Measurements from ENCODE around the gene PDE7B. TPM values are rescaled to one million over a fixed set of nuclear protein-coding genes. Genes with fewer than 3 reads are reported as not detected.
A peak's percentile ranks its signal among the peaks of the same experiment; 100 is the strongest.
"Not testable (repeated sequence)": the region's sequence is repeated elsewhere in the genome, so short reads cannot be mapped to it uniquely, and the experiment has no call there.

PDE7B gene
- polyA plus RNA-seq, 1 donor = 1.3 TPM

DNA sequence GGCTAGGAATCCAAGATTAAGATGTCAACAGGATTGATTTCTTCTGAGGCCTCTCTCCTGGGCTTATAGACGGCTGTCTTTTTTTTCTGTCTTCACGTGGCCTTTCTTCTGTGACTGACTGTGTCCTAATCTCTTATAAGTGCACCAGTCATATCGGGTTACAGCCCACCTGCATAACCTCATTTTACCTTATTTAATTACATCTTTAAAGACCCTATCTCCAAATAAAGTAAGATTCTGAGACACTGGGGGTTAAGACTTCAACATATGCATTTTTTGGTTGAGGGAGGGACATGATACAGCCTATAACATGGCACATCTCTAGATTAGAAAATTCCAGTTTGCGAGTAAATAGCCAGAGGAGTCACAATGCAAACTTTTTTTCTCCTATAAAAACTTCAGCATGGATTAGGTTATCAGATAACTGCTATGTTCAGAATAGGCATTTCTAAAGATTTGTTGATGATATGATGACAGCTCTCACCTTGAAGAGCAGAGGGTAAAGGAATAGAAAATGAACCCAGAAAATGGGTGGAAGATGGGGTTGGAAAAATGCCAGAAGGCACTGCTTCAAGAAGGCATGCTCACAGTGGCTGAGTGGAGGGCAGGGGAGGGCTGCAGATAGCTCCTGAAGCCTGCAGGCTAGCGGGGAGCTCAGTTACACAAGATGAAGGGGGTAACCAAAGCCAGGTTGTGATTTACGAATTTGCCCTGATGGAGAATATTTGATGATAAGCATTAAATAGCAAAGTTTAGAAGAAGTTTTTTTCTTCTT, 8.7 kb upstream of the PDE7B start:
- 100% methylated on average over 2 of the region's 6 CpGs for WGBS (ENCODE audit: insufficient coverage, low lambda C conversion rate)
- peaks cover 5% of the 10 kb centered on the region for H3K27me3 ChIP-seq (ENCODE audit: control insufficient read depth, insufficient read depth, low read length)
- H3K4me1 ChIP-seq (ENCODE audit: control insufficient read depth, insufficient read depth, low read length) = no peaks in the 10 kb centered on the region
- H3K4me3 ChIP-seq (ENCODE audit: low read length) = no peak overlapping the region
- no peak for DNase-seq
- no peaks in the 10 kb centered on the region for H3K9me3 ChIP-seq (ENCODE audit: control insufficient read depth, low read depth, low read length)
- H3K36me3 ChIP-seq (ENCODE audit: control insufficient read depth, insufficient read depth, low read length) = no peaks in the 10 kb centered on the region
- no peak overlapping the region for H3K27ac ChIP-seq (ENCODE audit: low read length)

DNA sequence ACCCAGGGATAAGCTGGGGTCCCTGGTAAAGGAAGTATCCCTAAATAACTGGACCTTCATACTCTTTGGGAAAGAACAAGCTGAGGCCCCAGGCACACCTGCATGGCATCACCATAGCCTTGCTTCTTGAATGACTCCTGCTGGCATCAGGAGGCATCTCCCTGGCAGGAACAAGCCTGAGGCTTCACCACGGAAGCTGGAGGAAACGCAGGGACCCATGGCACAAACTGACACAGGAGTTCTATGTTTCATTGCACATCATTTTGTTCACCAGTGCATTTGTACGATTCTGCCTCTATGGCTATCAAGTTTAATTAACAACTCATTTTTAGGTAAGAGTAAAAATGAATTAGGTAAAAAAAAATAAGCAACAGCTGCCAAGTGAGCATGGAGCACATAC, 619 bp upstream of the PDE7B start:
- no peaks in the 10 kb centered on the region for H3K27me3 ChIP-seq (ENCODE audit: control insufficient read depth, insufficient read depth, low read length)
- WGBS (ENCODE audit: insufficient coverage, low lambda C conversion rate) = 94% methylated on average over 2 of the region's 3 CpGs
- H3K4me1 ChIP-seq (ENCODE audit: control insufficient read depth, insufficient read depth, low read length) = peaks cover 4% of the 10 kb centered on the region
- no peak overlapping the region for H3K4me3 ChIP-seq (ENCODE audit: low read length)
- no peaks in the 10 kb centered on the region for H3K9me3 ChIP-seq (ENCODE audit: control insufficient read depth, low read depth, low read length)
- DNase-seq = no peak
- H3K36me3 ChIP-seq (ENCODE audit: control insufficient read depth, insufficient read depth, low read length) = no peaks in the 10 kb centered on the region
- H3K27ac ChIP-seq (ENCODE audit: low read length) = no peak overlapping the region

DNA sequence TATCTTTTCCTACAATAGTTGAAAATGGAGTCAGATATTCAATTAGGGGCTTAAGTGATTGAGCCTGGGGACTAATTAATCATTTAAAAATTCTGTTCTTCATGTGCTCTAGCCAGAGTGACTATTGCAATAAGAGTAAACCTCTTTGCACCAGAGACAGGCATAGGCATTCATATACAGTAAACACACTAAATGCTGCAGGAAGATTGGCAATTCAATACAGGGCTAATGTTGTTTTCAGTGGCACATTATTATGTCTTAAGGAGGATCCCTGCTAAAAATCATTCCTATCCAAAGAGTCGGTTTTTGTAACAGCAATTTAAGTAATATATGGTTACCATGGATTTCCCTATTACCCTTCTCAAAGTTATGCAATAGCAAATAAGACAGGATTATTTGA, 1.2 kb downstream of the PDE7B start:
- no peak for DNase-seq
- no peaks in the 10 kb centered on the region for H3K36me3 ChIP-seq (ENCODE audit: control insufficient read depth, insufficient read depth, low read length)
- no peak overlapping the region for H3K27ac ChIP-seq (ENCODE audit: low read length)
- no peaks in the 10 kb centered on the region for H3K27me3 ChIP-seq (ENCODE audit: control insufficient read depth, insufficient read depth, low read length)
- no peaks in the 10 kb centered on the region for H3K9me3 ChIP-seq (ENCODE audit: control insufficient read depth, low read depth, low read length)
- WGBS (ENCODE audit: insufficient coverage, low lambda C conversion rate) = 80% methylated on average over 1 of the region's 1 CpG
- peaks cover 4% of the 10 kb centered on the region for H3K4me1 ChIP-seq (ENCODE audit: control insufficient read depth, insufficient read depth, low read length)
- no peak overlapping the region for H3K4me3 ChIP-seq (ENCODE audit: low read length)

DNA sequence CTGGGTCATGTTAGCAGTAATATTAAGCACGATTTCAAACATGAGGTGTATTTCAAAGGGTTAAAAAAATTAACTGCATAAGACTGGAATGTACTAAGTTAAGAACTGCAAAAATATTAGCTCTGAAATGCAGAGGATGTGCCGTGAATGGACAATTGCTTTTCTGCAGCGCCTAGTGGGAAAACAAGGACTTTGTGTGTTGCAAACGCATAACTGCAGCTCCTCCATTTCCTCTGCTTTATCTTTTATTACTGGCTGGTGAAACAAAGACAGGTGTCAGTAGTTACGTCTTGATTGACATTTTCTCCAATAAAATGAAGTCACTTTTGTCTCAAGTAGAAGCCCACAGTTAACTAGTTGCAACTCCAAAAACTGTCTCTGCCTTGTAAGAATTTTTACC, 1.7 kb downstream of the PDE7B start:
- Histone ChIP-seq H3K27me3 (ENCODE audit: control insufficient read depth, insufficient read depth, low read length) (no peaks in the 10 kb centered on the region), H3K36me3 (ENCODE audit: control insufficient read depth, insufficient read depth, low read length) (no peaks in the 10 kb centered on the region), H3K27ac (ENCODE audit: low read length) (no peak overlapping the region), H3K4me3 (ENCODE audit: low read length) (no peak overlapping the region), H3K4me1 (ENCODE audit: control insufficient read depth, insufficient read depth, low read length) (peaks cover 4% of the 10 kb centered on the region), H3K9me3 (ENCODE audit: control insufficient read depth, low read depth, low read length) (no peaks in the 10 kb centered on the region)
- DNase-seq = peak in 1 of 2 donors; percentile 31
- WGBS (ENCODE audit: insufficient coverage, low lambda C conversion rate) = 0% methylated on average over 1 of the region's 5 CpGs

DNA sequence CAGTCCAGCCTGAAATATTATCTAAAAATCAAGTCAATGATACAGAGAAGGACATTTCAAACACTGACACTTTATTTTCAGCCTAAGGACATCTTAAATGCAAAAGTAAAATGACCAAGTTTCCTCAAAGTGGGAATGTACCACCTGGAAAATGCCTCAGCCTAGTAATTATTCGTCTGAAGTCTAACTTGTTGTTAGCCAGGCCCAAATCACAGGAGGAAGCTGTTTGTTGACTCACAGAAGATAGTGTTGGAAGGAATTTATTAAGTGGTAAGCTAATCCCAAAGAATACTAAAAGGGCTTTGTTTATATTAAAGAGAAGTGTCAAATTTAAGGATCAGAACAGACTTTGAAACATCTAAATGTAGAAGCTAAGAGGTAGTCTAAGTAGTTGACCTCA, 2.5 kb downstream of the PDE7B start:
- H3K4me1 ChIP-seq (ENCODE audit: control insufficient read depth, insufficient read depth, low read length) = peaks cover 4% of the 10 kb centered on the region
- no peaks in the 10 kb centered on the region for H3K9me3 ChIP-seq (ENCODE audit: control insufficient read depth, low read depth, low read length)
- H3K27ac ChIP-seq (ENCODE audit: low read length) = no peak overlapping the region
- DNase-seq = no peak
- no peaks in the 10 kb centered on the region for H3K27me3 ChIP-seq (ENCODE audit: control insufficient read depth, insufficient read depth, low read length)
- H3K4me3 ChIP-seq (ENCODE audit: low read length) = no peak overlapping the region
- no CpG with 5 or more reads among the region's 1 CpG for WGBS (ENCODE audit: insufficient coverage, low lambda C conversion rate)
- no peaks in the 10 kb centered on the region for H3K36me3 ChIP-seq (ENCODE audit: control insufficient read depth, insufficient read depth, low read length)

DNA sequence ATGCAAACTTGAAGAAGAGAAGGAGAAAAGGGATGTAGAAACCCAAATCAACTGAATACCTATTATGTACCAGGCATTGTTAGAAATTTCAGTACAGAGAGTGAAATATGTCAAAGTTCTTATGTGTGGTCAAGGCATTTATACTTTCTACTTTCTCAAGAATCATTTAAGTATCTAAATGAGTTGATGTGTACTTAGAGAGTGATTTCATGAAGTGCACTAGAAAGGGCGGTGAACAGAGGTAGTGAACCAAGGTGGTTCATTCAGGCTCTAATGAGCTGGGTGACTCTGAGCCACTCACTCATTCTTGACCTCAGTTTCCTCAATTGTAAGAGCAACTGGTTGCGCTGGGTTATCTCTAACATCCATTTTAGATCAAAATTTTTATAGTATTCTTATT, 3.3 kb downstream of the PDE7B start:
- H3K27ac ChIP-seq (ENCODE audit: low read length) = no peak overlapping the region
- no peak for DNase-seq

DNA sequence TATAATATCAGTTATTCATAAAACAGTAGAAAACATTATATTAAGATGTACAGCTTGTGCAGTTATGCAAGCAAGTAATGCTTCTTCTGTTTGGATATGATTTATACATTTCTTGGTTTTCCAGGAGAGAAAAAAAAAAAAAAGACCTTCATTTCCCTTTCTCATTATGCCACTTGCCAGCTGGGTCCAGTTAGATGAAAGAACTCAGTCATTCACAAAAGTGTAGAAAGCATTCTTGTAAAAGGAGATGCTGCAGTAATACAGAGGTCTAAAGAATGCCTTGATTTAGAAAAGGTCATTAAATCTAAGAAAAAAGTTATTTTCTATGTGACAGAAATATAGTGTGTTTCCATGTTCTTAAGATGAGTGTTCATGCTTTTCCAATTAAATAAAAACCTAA, 7.4 kb downstream of the PDE7B start:
- H3K4me3 ChIP-seq (ENCODE audit: low read length) = no peak overlapping the region

More for the DNA sequence above, 3.3 kb downstream of the PDE7B start:
- no peaks in the 10 kb centered on the region for H3K36me3 ChIP-seq (ENCODE audit: control insufficient read depth, insufficient read depth, low read length)
- peaks cover 4% of the 10 kb centered on the region for H3K4me1 ChIP-seq (ENCODE audit: control insufficient read depth, insufficient read depth, low read length)
- 94% methylated on average over 2 of the region's 2 CpGs for WGBS (ENCODE audit: insufficient coverage, low lambda C conversion rate)
- H3K27me3 ChIP-seq (ENCODE audit: control insufficient read depth, insufficient read depth, low read length) = no peaks in the 10 kb centered on the region
- H3K9me3 ChIP-seq (ENCODE audit: control insufficient read depth, low read depth, low read length) = no peaks in the 10 kb centered on the region
- H3K4me3 ChIP-seq (ENCODE audit: low read length) = no peak overlapping the region

DNA sequence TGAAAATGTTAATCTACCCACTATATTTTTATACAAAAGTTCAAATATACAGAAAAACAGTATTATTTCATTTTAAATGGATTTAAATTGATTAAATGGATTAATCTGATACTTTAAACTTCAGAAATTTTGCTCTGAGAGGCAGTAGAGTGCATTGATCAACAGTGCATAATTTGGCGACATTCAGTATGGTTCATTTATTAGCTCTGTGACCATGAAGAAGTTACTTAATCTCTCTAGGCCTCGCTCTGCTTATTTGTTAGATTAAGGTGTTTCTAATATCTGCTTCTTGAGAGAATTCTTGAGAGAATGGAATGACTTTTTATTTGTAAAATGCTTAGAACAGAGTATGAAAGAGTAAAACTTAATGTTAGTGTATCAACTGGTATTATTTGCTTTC, 8.9 kb downstream of the PDE7B start:
- WGBS (ENCODE audit: insufficient coverage, low lambda C conversion rate) = 80% methylated on average over 1 of the region's 2 CpGs
- DNase-seq = no peak
- H3K4me3 ChIP-seq (ENCODE audit: low read length) = no peak overlapping the region

More for the DNA sequence above, 7.4 kb downstream of the PDE7B start:
- H3K4me1 ChIP-seq (ENCODE audit: control insufficient read depth, insufficient read depth, low read length) = no peaks in the 10 kb centered on the region
- no peak overlapping the region for H3K27ac ChIP-seq (ENCODE audit: low read length)
- H3K27me3 ChIP-seq (ENCODE audit: control insufficient read depth, insufficient read depth, low read length) = no peaks in the 10 kb centered on the region
- no peak for DNase-seq
- no peaks in the 10 kb centered on the region for H3K36me3 ChIP-seq (ENCODE audit: control insufficient read depth, insufficient read depth, low read length)
- no peaks in the 10 kb centered on the region for H3K9me3 ChIP-seq (ENCODE audit: control insufficient read depth, low read depth, low read length)

DNA sequence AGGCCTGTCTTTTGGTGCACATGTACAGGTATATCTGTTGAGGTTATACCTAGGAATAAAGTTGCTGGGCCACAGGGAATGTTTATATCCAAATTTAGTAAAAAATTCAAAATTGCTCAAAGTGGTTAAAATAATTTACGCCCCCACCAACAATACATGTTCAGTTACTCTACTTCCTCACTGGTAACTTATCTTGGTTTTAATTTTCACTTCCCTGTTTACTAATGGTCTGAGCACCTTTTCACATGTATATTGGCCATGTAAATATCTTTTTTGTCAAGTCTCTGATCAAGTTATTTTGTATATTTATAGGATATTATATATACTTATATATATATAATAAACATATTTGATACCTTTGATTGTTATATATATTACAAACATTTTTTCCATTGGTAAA, 9.7 kb downstream of the PDE7B start:
- DNase-seq = no peak
- no CpG with 5 or more reads among the region's 1 CpG for WGBS (ENCODE audit: insufficient coverage, low lambda C conversion rate)
- H3K4me1 ChIP-seq (ENCODE audit: control insufficient read depth, insufficient read depth, low read length) = no peaks in the 10 kb centered on the region
- H3K27ac ChIP-seq (ENCODE audit: low read length) = no peak overlapping the region
- no peaks in the 10 kb centered on the region for H3K9me3 ChIP-seq (ENCODE audit: control insufficient read depth, low read depth, low read length)
- no peaks in the 10 kb centered on the region for H3K27me3 ChIP-seq (ENCODE audit: control insufficient read depth, insufficient read depth, low read length)
- H3K36me3 ChIP-seq (ENCODE audit: control insufficient read depth, insufficient read depth, low read length) = no peaks in the 10 kb centered on the region
- H3K4me3 ChIP-seq (ENCODE audit: low read length) = no peak overlapping the region

More for the DNA sequence above, 8.9 kb downstream of the PDE7B start:
- Histone ChIP-seq H3K27ac (ENCODE audit: low read length) (no peak overlapping the region), H3K36me3 (ENCODE audit: control insufficient read depth, insufficient read depth, low read length) (no peaks in the 10 kb centered on the region), H3K9me3 (ENCODE audit: control insufficient read depth, low read depth, low read length) (no peaks in the 10 kb centered on the region), H3K4me1 (ENCODE audit: control insufficient read depth, insufficient read depth, low read length) (no peaks in the 10 kb centered on the region), H3K27me3 (ENCODE audit: control insufficient read depth, insufficient read depth, low read length) (no peaks in the 10 kb centered on the region)

DNA sequence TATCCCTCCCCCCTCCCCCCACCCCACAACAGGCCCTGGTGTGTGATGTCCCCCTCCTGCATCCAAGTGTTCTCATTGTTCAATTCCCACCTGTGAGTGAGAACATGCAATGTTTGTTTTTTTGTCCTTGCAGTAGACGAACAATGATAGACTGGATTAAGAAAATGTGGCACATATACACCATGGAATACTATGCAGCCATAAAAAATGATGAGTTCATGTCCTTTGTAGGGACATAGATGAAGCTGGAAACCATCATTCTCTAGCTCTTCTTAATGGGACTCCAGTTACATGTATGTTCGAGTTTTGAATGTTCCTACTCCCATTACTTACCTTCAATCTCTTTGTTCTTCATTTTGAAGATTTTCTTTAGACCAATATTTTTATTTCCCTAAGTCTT, 13.4 kb downstream of the PDE7B start:
- DNase-seq; H3K4me1 ChIP-seq (ENCODE audit: control insufficient read depth, insufficient read depth, low read length); H3K36me3 ChIP-seq (ENCODE audit: control insufficient read depth, insufficient read depth, low read length); H3K4me3 ChIP-seq (ENCODE audit: low read length); H3K27ac ChIP-seq (ENCODE audit: low read length); H3K9me3 ChIP-seq (ENCODE audit: control insufficient read depth, low read depth, low read length); H3K27me3 ChIP-seq (ENCODE audit: control insufficient read depth, insufficient read depth, low read length): not testable (repeated sequence)
- WGBS (ENCODE audit: insufficient coverage, low lambda C conversion rate) = 25% methylated on average over 1 of the region's 2 CpGs

DNA sequence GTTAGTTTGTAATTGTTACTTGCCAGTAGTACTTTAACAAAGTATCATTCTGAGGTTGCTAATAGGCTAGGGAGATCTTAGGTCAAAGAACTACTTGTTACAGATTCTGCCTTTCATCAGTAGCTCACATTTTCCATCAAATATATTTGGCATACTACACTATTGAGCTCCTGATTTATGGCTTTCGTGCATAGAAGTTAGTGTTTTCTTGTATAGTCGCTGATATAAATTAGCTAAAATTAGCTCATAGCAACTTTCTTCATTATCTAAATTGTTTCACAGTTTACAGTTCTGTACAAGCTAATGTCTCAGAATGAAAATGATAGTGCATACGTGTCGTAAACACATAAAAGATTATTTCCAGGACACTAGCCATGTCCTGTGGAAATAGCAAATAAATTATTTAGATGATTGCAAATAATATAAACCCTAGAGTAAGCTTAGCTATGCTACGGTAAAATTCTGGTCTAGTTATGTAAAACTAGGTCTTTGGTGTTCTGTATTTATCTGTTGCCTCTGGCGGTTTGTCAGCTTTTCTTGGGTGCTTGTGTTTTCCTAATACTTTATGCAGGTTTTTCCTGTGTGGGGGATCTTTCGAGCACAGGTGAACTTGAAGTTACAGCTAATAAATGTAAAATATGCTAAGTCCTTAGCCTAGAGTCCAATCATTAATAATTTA, 15.1 kb downstream of the PDE7B start:
- Histone ChIP-seq H3K27ac (ENCODE audit: low read length) (no peak overlapping the region), H3K9me3 (ENCODE audit: control insufficient read depth, low read depth, low read length) (no peaks in the 10 kb centered on the region), H3K4me1 (ENCODE audit: control insufficient read depth, insufficient read depth, low read length) (no peaks in the 10 kb centered on the region), H3K27me3 (ENCODE audit: control insufficient read depth, insufficient read depth, low read length) (no peaks in the 10 kb centered on the region), H3K36me3 (ENCODE audit: control insufficient read depth, insufficient read depth, low read length) (no peaks in the 10 kb centered on the region), H3K4me3 (ENCODE audit: low read length) (no peak overlapping the region)
- no peak for DNase-seq
- 20% methylated on average over 1 of the region's 7 CpGs for WGBS (ENCODE audit: insufficient coverage, low lambda C conversion rate)
